Type B pancreatic cell (in vitro differentiated cells): ENCODE results near the gene MDM2. TPM values are rescaled to one million over a fixed set of nuclear protein-coding genes. Genes with fewer than 3 reads are reported as not detected.
A peak's percentile ranks its signal among the peaks of the same experiment; 100 is the strongest.
"Not testable (repeated sequence)": the region's sequence is repeated elsewhere in the genome, so short reads cannot be mapped to it uniquely, and the experiment has no call there.

Source experiments
- DNase-seq: peaks from one replicate; pipeline ENCODE4 v3.0.0; 2021; ENCODE audit warnings: mixed read lengths; ENCODE audit not compliant: unreplicated experiment; ENCODE audit errors: extremely low spot score
- H3K27ac Mint-ChIP-seq: 2 replicates; pipeline ENCODE4 v1.8.0; 2021; ENCODE audit warnings: mild to moderate bottlenecking, mixed read lengths
- H3K27me3 Mint-ChIP-seq: 2 replicates; pipeline ENCODE4 v1.8.0; 2021; ENCODE audit warnings: mixed read lengths
- H3K36me3 Mint-ChIP-seq: 2 replicates; pipeline ENCODE4 v1.8.0; 2021; ENCODE audit warnings: mixed read lengths
- H3K4me1 Mint-ChIP-seq: one replicate; pipeline ENCODE4 v1.8.0; 2021; ENCODE audit warnings: mixed read lengths; ENCODE audit not compliant: unreplicated experiment
- H3K4me3 Mint-ChIP-seq: 2 replicates; pipeline ENCODE4 v1.8.0; 2021; ENCODE audit warnings: mild to moderate bottlenecking, mixed read lengths
- H3K9me3 Mint-ChIP-seq: 2 replicates; pipeline ENCODE4 v1.8.0; 2021; ENCODE audit warnings: mixed read lengths
- total RNA-seq: library from RNA; stranded (reverse); gene quantifications from 2 replicates; pipeline ENCODE4 v1.2.1, GENCODE V29; 2021; ENCODE audit warnings: low replicate concordance
- TF ChIP-seq, protein P1 (sequence below): fragments of 200-600 bp; sonication (generic); conservative IDR thresholded peaks from 2 replicates; pipeline ENCODE4 v1.5.0; 2021; ENCODE audit warnings: antibody characterized with exemption, mild to moderate bottlenecking

MDM2 gene
- total RNA-seq, 1 donor from 2014 or later: 162 TPM

DNA sequence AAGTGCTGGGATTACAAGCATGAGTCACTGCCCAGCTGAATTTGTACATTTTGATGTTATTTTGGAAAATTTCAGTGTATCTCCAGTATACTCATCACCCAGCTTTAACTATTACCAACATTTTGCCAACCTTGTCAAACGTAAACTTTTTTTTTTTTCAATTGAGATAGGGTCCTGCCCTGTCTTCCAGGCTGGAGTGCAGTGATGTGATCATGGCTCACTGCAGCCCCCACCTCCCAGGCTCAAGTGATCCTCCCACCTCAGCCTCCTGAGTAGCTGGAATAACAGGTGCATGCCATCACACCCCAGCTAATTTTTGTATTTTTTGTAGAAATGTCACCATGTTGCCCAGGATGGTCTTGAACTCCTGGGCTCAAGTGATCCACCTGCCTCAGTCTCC is 29.2 kb downstream of the MDM2 start:
- H3K36me3 Mint-ChIP-seq: peaks cover 45% of the 10 kb centered on the region
- TF ChIP-seq, protein P1, sequence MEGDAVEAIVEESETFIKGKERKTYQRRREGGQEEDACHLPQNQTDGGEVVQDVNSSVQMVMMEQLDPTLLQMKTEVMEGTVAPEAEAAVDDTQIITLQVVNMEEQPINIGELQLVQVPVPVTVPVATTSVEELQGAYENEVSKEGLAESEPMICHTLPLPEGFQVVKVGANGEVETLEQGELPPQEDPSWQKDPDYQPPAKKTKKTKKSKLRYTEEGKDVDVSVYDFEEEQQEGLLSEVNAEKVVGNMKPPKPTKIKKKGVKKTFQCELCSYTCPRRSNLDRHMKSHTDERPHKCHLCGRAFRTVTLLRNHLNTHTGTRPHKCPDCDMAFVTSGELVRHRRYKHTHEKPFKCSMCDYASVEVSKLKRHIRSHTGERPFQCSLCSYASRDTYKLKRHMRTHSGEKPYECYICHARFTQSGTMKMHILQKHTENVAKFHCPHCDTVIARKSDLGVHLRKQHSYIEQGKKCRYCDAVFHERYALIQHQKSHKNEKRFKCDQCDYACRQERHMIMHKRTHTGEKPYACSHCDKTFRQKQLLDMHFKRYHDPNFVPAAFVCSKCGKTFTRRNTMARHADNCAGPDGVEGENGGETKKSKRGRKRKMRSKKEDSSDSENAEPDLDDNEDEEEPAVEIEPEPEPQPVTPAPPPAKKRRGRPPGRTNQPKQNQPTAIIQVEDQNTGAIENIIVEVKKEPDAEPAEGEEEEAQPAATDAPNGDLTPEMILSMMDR: no peak
- peaks cover 6% of the 10 kb centered on the region for H3K4me1 Mint-ChIP-seq
- H3K9me3 Mint-ChIP-seq: no peaks in the 10 kb centered on the region
- no peak for DNase-seq
- no peak overlapping the region for H3K4me3 Mint-ChIP-seq
- H3K27ac Mint-ChIP-seq: no peak overlapping the region
- H3K27me3 Mint-ChIP-seq: no peaks in the 10 kb centered on the region

DNA sequence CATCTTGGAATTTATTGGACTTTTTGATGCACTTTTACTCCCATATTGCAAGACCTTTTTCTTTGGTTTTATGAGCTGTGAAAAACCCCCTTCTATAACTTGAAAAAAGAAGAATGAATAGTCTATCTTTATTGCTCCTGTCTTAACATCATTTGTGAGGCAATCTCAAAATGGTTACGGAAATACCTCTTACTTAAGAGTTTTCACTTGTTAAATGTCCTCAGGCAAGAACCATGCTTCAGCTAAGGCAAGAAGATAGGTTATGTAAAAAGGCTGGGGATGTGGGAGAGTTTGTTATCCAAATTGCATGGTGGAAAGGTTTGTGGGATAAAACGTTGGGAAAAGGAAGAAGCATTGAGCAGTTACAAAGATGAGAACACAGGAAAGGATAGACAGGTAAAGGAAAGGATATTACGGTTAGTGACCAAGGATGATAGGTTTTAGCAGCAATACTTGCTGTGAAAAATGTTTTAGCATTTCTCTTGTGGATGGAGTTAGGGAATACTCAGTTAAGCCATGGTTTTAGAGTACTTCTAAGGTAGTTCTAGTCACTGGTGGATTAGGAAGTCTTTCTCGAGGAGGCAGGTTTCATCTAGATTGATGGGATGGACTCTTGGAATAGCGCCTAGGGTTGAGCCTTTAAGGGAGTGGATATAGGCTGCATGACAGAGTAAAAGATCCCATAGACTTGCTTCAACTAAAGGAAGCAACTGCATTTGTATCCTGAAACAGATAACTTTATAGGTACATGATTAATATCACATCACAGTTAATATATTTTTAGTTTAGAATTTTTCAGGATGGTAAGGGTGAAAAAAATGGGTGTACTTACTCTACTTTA is 30.3 kb downstream of the MDM2 start:
- peak overlapping the region; percentile 29 for H3K27ac Mint-ChIP-seq
- no peak overlapping the region for H3K4me3 Mint-ChIP-seq
- TF ChIP-seq, protein P1: no peak
- peaks cover 50% of the 10 kb centered on the region for H3K36me3 Mint-ChIP-seq
- no peaks in the 10 kb centered on the region for H3K9me3 Mint-ChIP-seq
- H3K27me3 Mint-ChIP-seq: no peaks in the 10 kb centered on the region
- no peak for DNase-seq
- peaks cover 6% of the 10 kb centered on the region for H3K4me1 Mint-ChIP-seq

DNA sequence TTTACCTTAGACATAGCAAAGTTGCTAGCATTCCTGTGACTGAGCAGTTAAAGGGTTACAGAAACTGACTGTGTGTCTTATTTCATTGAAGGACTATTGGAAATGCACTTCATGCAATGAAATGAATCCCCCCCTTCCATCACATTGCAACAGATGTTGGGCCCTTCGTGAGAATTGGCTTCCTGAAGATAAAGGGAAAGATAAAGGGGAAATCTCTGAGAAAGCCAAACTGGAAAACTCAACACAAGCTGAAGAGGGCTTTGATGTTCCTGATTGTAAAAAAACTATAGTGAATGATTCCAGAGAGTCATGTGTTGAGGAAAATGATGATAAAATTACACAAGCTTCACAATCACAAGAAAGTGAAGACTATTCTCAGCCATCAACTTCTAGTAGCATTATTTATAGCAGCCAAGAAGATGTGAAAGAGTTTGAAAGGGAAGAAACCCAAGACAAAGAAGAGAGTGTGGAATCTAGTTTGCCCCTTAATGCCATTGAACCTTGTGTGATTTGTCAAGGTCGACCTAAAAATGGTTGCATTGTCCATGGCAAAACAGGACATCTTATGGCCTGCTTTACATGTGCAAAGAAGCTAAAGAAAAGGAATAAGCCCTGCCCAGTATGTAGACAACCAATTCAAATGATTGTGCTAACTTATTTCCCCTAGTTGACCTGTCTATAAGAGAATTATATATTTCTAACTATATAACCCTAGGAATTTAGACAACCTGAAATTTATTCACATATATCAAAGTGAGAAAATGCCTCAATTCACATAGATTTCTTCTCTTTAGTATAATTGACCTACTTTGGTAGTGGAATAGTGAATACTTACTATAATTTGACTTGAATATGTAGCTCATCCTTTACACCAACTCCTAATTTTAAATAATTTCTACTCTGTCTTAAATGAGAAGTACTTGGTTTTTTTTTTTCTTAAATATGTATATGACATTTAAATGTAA is 31.5 kb downstream of the MDM2 start:
- Mint-ChIP-seq H3K9me3 (no peaks in the 10 kb centered on the region), H3K4me1 (peaks cover 6% of the 10 kb centered on the region), H3K36me3 (peaks cover 55% of the 10 kb centered on the region), H3K27ac (peak overlapping the region; percentile 74), H3K27me3 (no peaks in the 10 kb centered on the region), H3K4me3 (no peak overlapping the region)
- TF ChIP-seq, protein P1: no peak
- DNase-seq: no peak

DNA sequence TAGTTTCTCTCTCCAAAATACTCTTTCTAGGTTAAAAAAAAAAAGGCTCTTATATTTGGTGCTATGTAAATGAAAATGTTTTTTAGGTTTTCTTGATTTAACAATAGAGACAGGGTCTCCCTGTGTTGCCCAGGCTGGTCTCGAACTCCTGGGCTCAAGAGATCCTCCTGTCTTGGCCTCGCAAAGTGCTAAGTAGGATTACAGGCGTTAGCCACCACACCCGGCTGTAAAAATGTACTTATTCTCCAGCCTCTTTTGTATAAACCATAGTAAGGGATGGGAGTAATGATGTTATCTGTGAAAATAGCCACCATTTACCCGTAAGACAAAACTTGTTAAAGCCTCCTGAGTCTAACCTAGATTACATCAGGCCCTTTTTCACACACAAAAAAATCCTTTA is 33.2 kb downstream of the MDM2 start:
- H3K4me3 Mint-ChIP-seq, H3K27me3 Mint-ChIP-seq, H3K4me1 Mint-ChIP-seq, DNase-seq, H3K9me3 Mint-ChIP-seq: not testable (repeated sequence)
- H3K36me3 Mint-ChIP-seq: peaks cover 44% of the 10 kb centered on the region
- peak overlapping the region; percentile 72 for H3K27ac Mint-ChIP-seq

DNA sequence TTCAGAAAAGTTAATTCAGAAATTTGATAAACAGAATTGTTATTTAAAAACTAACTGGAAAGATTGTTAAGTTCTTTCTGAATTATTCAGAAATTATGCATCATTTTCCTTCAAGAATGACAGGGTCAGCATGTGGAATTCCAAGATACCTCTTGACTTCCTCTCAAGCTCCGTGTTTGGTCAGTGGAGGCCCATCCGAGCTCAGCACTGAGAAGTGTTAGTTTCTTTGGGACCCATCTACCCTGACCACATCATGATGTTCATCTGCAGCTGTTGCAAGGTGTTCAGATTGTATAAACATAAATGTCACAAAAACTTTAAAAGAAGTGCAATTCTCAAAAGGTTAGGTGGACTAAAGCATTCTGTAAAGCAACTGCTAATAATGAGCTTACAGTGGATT is 33.7 kb downstream of the MDM2 start:
- H3K4me3 Mint-ChIP-seq: no peak overlapping the region
- peaks cover 40% of the 10 kb centered on the region for H3K36me3 Mint-ChIP-seq
- H3K4me1 Mint-ChIP-seq: no peaks in the 10 kb centered on the region
- DNase-seq: no peak
- TF ChIP-seq, protein P1: no peak
- H3K9me3 Mint-ChIP-seq: no peaks in the 10 kb centered on the region
- no peaks in the 10 kb centered on the region for H3K27me3 Mint-ChIP-seq
- no peak overlapping the region for H3K27ac Mint-ChIP-seq

DNA sequence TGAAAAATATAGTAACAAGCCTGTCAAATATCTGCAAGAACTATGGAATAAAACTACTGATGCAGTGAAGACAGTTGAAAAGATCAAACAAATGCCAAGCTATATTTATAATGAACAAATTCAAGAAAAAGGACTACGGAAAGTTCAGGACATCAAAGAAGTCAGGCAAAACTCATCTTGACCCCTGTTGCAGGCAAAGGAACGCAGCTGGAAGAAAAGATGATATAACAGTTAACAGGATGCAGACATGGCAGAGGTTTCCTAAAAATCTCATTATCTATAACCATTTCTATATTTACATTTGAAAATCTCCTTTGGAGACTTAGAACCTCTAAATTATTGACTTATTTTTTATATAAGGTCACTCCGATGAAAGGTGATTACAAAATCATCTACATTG is 34.1 kb downstream of the MDM2 start:
- peaks cover 40% of the 10 kb centered on the region for H3K36me3 Mint-ChIP-seq
- DNase-seq: no peak
- no peaks in the 10 kb centered on the region for H3K9me3 Mint-ChIP-seq
- no peak overlapping the region for H3K4me3 Mint-ChIP-seq
- H3K27me3 Mint-ChIP-seq: no peaks in the 10 kb centered on the region
- H3K4me1 Mint-ChIP-seq: no peaks in the 10 kb centered on the region
- TF ChIP-seq, protein P1: no peak
- no peak overlapping the region for H3K27ac Mint-ChIP-seq
